ENCODE data around the gene NRG2. TPM values are rescaled to one million over a fixed set of nuclear protein-coding genes. Genes with fewer than 3 reads are reported as not detected.

Gene NRG2
- total RNA-seq, 1 donor from 2014 or later: under 0.01 TPM

DNA sequence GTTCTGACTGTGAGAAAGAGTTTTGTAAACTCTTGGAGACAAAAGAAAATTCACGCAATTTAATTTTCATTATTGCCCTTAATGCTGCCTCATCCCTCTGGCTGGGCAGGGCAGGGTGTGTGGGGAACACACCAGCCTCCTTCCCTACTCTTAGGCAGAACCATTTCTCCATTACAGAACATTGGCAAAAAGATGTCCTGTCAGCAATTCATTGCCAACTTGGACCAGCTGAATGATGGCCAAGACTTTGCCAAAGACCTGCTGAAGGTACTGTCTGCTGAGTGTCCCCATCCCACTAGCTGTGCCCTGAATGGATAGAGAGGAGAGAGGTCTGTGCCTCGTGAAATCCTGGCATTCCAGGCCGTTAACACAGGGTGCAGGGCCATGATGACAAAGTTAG is 209.6 kb downstream of the NRG2 start:
- H3K27me3 ChIP-seq (ENCODE audit: control insufficient read depth, insufficient read depth, low read length): peaks cover 3% of the 10 kb centered on the region
- DNase-seq (ENCODE audit: low read depth) (no peak), FAIRE-seq (peak; percentile 52)
- TF ChIP-seq CTCF (IDR thresholded peaks at IDR 0.05; ENCODE audit: insufficient read depth, low read length, severe bottlenecking): no peak
- H3K4me3 ChIP-seq (ENCODE audit: low read depth, low read length): no peak overlapping the region
- no peaks in the 10 kb centered on the region for H3K36me3 ChIP-seq (ENCODE audit: control insufficient read depth, insufficient read depth, low read length)

DNA sequence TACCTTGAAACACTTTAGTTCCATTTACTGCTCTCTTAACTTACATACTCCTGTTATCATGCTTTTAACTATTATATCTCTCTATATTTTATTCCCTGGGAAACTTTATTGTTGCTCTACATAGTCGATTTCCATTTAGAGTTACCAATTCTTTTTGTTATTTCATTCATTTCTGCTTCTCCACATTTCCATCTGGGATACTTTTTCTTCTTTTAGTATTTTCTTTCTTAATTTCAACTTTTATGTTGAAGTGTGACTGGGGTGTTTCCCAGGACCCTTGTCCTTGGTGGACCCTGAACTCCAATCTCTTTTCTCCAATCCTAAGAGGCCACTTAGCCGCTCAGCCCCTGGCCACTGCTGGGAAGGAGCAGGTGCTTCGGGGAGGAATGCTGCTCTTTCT is 211.5 kb downstream of the NRG2 start:
- Histone ChIP-seq H3K27me3 (ENCODE audit: control insufficient read depth, insufficient read depth, low read length) (peaks cover 3% of the 10 kb centered on the region), H3K36me3 (ENCODE audit: control insufficient read depth, insufficient read depth, low read length) (no peaks in the 10 kb centered on the region), H3K4me3 (ENCODE audit: low read depth, low read length) (no peak overlapping the region)
- DNase-seq (ENCODE audit: low read depth) (no peak), FAIRE-seq (no peak)
- no peak for TF ChIP-seq CTCF (IDR thresholded peaks at IDR 0.05; ENCODE audit: insufficient read depth, low read length, severe bottlenecking)

DNA sequence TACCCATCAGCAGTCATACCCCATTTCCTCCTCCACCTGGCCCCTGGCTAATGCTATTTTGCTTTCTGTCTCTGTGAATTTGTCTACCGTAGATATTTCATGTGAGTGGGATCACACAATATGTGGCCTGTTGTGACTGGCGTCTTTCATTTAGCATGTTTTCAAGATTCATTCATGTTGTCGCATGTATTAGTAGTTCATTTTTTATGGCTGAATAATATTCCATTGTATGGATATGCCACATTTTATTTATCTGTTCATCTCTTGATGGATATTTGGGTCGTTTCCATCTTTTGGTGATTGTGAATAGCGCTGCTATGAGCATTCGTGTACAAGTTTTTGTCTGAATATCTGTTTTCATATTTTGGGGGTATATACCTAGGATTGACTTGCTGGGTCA is 213.6 kb downstream of the NRG2 start:
- no peak overlapping the region for H3K4me3 ChIP-seq (ENCODE audit: low read depth, low read length)
- TF ChIP-seq CTCF (IDR thresholded peaks at IDR 0.05; ENCODE audit: insufficient read depth, low read length, severe bottlenecking): no peak
- no peak for FAIRE-seq
- H3K27me3 ChIP-seq (ENCODE audit: control insufficient read depth, insufficient read depth, low read length): peaks cover 3% of the 10 kb centered on the region
- H3K36me3 ChIP-seq (ENCODE audit: control insufficient read depth, insufficient read depth, low read length): no peaks in the 10 kb centered on the region
- no peak for DNase-seq (ENCODE audit: low read depth)

GRCh38 chr5:139828207-139828895 is 214.7 kb downstream of the NRG2 start:
- no peaks in the 10 kb centered on the region for H3K36me3 ChIP-seq (ENCODE audit: control insufficient read depth, insufficient read depth, low read length)
- H3K27me3 ChIP-seq (ENCODE audit: control insufficient read depth, insufficient read depth, low read length): peaks cover 3% of the 10 kb centered on the region
- DNase-seq (ENCODE audit: low read depth) (no peak), FAIRE-seq (no peak)
- H3K4me3 ChIP-seq (ENCODE audit: low read depth, low read length): no peak overlapping the region
- TF ChIP-seq CTCF (IDR thresholded peaks at IDR 0.05; ENCODE audit: insufficient read depth, low read length, severe bottlenecking): no peak

- FAIRE-seq (no peak), DNase-seq (ENCODE audit: low read depth) (no peak)
- no peak for TF ChIP-seq CTCF (IDR thresholded peaks at IDR 0.05; ENCODE audit: insufficient read depth, low read length, severe bottlenecking)
- Histone ChIP-seq H3K36me3 (ENCODE audit: control insufficient read depth, insufficient read depth, low read length) (no peaks in the 10 kb centered on the region), H3K27me3 (ENCODE audit: control insufficient read depth, insufficient read depth, low read length) (no peaks in the 10 kb centered on the region), H3K4me3 (ENCODE audit: low read depth, low read length) (no peak overlapping the region)
These were observed 217.4 kb downstream of the NRG2 start for GRCh38 chr5:139825690-139826089.

Measured in bronchial epithelial cell (primary cell).